GM19328 (cell line): Measurements from ENCODE around the gene ATP2B3.

Experiments used
- ATAC-seq: cut with Tn5 transposase; IDR thresholded peaks from one replicate; pipeline ENCODE4 v1.9.1; 2021; ENCODE audit warnings: mild to moderate bottlenecking, moderate library complexity; ENCODE audit not compliant: unreplicated experiment

The ATP2B3 gene

GRCh38 chrX:153488231-153488914 lies 29.1 kb upstream of the ATP2B3 start:
- ATAC-seq = no peak

- no peak for ATAC-seq
Measured at GRCh38 chrX:153490217-153490930, 27.1 kb upstream of the ATP2B3 start.

GRCh38 chrX:153491351-153491914 lies 26.0 kb upstream of the ATP2B3 start:
- ATAC-seq = no peak

GRCh38 chrX:153491918-153492317 lies 25.5 kb upstream of the ATP2B3 start:
- ATAC-seq = no peak

GRCh38 chrX:153492543-153492942 lies 24.9 kb upstream of the ATP2B3 start:
- no peak for ATAC-seq

- ATAC-seq = no peak
Measured at GRCh38 chrX:153493085-153493484, 24.4 kb upstream of the ATP2B3 start.

GRCh38 chrX:153494061-153494460 lies 23.4 kb upstream of the ATP2B3 start:
- no peak for ATAC-seq

- ATAC-seq = no peak
Measured at GRCh38 chrX:153494541-153495361, 22.7 kb upstream of the ATP2B3 start, which contains the start of gene BGN. BGN (plus strand) TSS chrX:153494980; CDS start chrX:153504632, 9,652 bp downstream.

GRCh38 chrX:153495362-153495751 lies 22.1 kb upstream of the ATP2B3 start:
- no peak for ATAC-seq

- no peak for ATAC-seq
Measured at GRCh38 chrX:153495903-153496589, 21.4 kb upstream of the ATP2B3 start.

- ATAC-seq = no peak
Measured at GRCh38 chrX:153496590-153496959, 20.9 kb upstream of the ATP2B3 start.

GRCh38 chrX:153498453-153498852 lies 19.0 kb upstream of the ATP2B3 start:
- no peak for ATAC-seq

- ATAC-seq = no peak
Measured at GRCh38 chrX:153499341-153499740, 18.1 kb upstream of the ATP2B3 start.

GRCh38 chrX:153499876-153500275 lies 17.6 kb upstream of the ATP2B3 start:
- no peak for ATAC-seq

GRCh38 chrX:153500676-153501280 lies 16.7 kb upstream of the ATP2B3 start:
- no peak for ATAC-seq

- ATAC-seq = no peak
Measured at GRCh38 chrX:153501530-153501929, 15.9 kb upstream of the ATP2B3 start.

GRCh38 chrX:153502131-153502530 lies 15.3 kb upstream of the ATP2B3 start:
- ATAC-seq = no peak

- no peak for ATAC-seq
Measured at GRCh38 chrX:153502796-153503195, 14.6 kb upstream of the ATP2B3 start.

- ATAC-seq = no peak
Measured at GRCh38 chrX:153504445-153505016, 12.9 kb upstream of the ATP2B3 start.

- ATAC-seq = no peak
Measured at GRCh38 chrX:153505361-153505760, 12.1 kb upstream of the ATP2B3 start.
